Subcutaneous abdominal adipose tissue (tissue), 5 donors: Measurements from ENCODE around the gene RARRES1.

Experiments
- H3K27ac ChIP-seq: one replicate; pipeline ENCODE4 v1.7.0; 2013; ENCODE audit warnings: low read depth, mild to moderate bottlenecking, inconsistent platforms, low read length, moderate library complexity
- H3K27me3 ChIP-seq, 5 donors: one replicate each; pipeline ENCODE4 v1.7.0; 2013; ENCODE audit warnings: low read length in 5 of 5, inconsistent platforms in 1 of 5; ENCODE audit not compliant: control insufficient read depth in 5 of 5, insufficient read depth in 4 of 5
- H3K36me3 ChIP-seq, 5 donors: one replicate each; pipeline ENCODE4 v1.7.0; 2013; ENCODE audit warnings: low read length in 5 of 5; ENCODE audit not compliant: control insufficient read depth in 5 of 5, insufficient read depth in 5 of 5
- H3K4me1 ChIP-seq, 5 donors: one replicate each; pipeline ENCODE4 v1.7.0; 2013; ENCODE audit warnings: low read length in 5 of 5, mild to moderate bottlenecking in 3 of 5, moderate library complexity in 1 of 5; ENCODE audit not compliant: control insufficient read depth in 5 of 5, insufficient read depth in 5 of 5
- H3K4me3 ChIP-seq, 5 donors: one replicate each; pipeline ENCODE4 v1.7.0; 2013; ENCODE audit warnings: low read length in 5 of 5, low read depth in 1 of 5
- H3K9ac ChIP-seq, 5 donors: one replicate each; pipeline ENCODE4 v1.7.0; 2013; ENCODE audit warnings: low read length in 5 of 5, mild to moderate bottlenecking in 4 of 5, moderate library complexity in 3 of 5
- H3K9me3 ChIP-seq, 5 donors: one replicate each; pipeline ENCODE4 v1.7.0; 2013; ENCODE audit warnings: low read length in 5 of 5; ENCODE audit not compliant: control insufficient read depth in 5 of 5
- donor health status: healthy.
- donor health status: healthy.
- donor health status: healthy.
- donor health status: healthy.
- donor health status: healthy.

The RARRES1 gene

GRCh38 chr3:158737976-158738615 is 5.8 kb upstream of the RARRES1 start:
- peaks cover 0 to 14% (median 7%) of the 10 kb centered on the region in 5 donors for H3K36me3 ChIP-seq
- peaks cover 0 to 11% (median 9%) of the 10 kb centered on the region in 5 donors for H3K9me3 ChIP-seq
- no peaks in the 10 kb centered on the region for H3K27me3 ChIP-seq
- no peak overlapping the region for H3K27ac ChIP-seq
- H3K9ac ChIP-seq = no peak overlapping the region
- H3K4me1 ChIP-seq = peaks cover 0 to under 1% (median 0%) of the 10 kb centered on the region in 5 donors
- no peak overlapping the region for H3K4me3 ChIP-seq

DNA sequence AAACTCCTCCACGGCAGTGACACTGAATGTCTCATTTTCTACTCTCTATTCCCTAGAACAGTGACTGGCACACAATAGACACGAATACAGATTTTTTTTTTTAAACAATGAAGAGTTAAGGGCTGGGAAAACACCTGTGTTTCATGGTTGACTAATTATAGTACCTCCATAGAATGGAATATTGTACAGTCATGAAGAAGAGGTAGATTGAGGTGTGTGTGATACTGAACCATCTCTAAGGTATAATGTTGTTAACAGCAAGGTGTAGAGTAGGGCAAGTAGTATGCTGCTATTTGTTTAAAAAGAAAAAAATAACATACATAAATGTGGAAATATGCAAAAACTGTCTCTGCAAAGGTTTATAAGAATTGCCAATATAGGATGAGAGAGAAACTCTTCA is 5.2 kb upstream of the RARRES1 start:
- Histone ChIP-seq H3K27ac (no peak overlapping the region), H3K9me3 (peaks cover 0 to 11% (median 9%) of the 10 kb centered on the region in 5 donors), H3K9ac (no peak overlapping the region), H3K4me1 (peaks cover 0 to 7% (median 7%) of the 10 kb centered on the region in 5 donors), H3K36me3 (peaks cover 0 to 14% (median 4%) of the 10 kb centered on the region in 5 donors), H3K27me3 (no peaks in the 10 kb centered on the region), H3K4me3 (no peak overlapping the region)

- peaks cover 4 to 21% (median 15%) of the 10 kb centered on the region in 5 donors for H3K4me1 ChIP-seq
- no peaks in the 10 kb centered on the region for H3K27me3 ChIP-seq
- no peak overlapping the region for H3K4me3 ChIP-seq
- no peak overlapping the region for H3K27ac ChIP-seq
- peaks cover 0 to 11% (median 0%) of the 10 kb centered on the region in 5 donors for H3K36me3 ChIP-seq
- no peak overlapping the region for H3K9ac ChIP-seq
- H3K9me3 ChIP-seq = peaks cover 0 to 11% (median 9%) of the 10 kb centered on the region in 5 donors
These were observed 3.2 kb upstream of the RARRES1 start for GRCh38 chr3:158735296-158736033.

DNA sequence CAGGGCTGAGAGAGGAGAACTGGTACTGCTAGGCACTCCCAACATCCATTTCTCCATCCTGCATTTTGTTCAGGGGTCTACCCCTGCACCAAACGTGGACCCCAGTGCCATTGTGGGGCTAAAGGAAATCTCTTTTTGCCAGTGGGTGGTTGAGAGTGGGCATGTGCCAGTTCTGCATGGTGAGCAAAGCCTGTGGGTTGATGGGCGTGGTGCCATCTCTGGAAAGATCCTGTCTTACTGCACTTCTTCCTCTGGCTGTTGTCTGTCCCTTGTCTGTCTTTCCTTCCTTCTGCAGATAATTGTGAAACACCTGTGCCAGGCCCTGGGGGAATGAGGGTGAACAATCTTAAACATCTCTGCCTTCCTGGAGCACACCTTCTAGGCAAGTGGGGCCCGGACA is 1.4 kb upstream of the RARRES1 start:
- H3K4me3 ChIP-seq = no peak overlapping the region
- peaks cover 0 to 6% (median 0%) of the 10 kb centered on the region in 5 donors for H3K36me3 ChIP-seq
- peaks cover 0 to 11% (median 9%) of the 10 kb centered on the region in 5 donors for H3K9me3 ChIP-seq
- no peaks in the 10 kb centered on the region for H3K27me3 ChIP-seq
- peak overlapping the region; percentile 72 for H3K27ac ChIP-seq
- no peak overlapping the region for H3K9ac ChIP-seq
- H3K4me1 ChIP-seq = peaks cover 4 to 21% (median 15%) of the 10 kb centered on the region in 5 donors

GRCh38 chr3:158732856-158733200 is 571 bp upstream of the RARRES1 start:
- H3K4me1 ChIP-seq = peaks cover 5 to 25% (median 19%) of the 10 kb centered on the region in 5 donors
- H3K27ac ChIP-seq = peak overlapping the region; percentile 72
- no peaks in the 10 kb centered on the region for H3K27me3 ChIP-seq
- peaks cover 0 to 11% (median 9%) of the 10 kb centered on the region in 5 donors for H3K9me3 ChIP-seq
- peak overlapping the region in 3 of 5 donors; percentile 70 to 81 (median 76) for H3K9ac ChIP-seq
- H3K36me3 ChIP-seq = peaks cover 0 to 3% (median 0%) of the 10 kb centered on the region in 5 donors
- peak overlapping the region in 4 of 5 donors; percentile 65 to 77 (median 70) for H3K4me3 ChIP-seq

DNA sequence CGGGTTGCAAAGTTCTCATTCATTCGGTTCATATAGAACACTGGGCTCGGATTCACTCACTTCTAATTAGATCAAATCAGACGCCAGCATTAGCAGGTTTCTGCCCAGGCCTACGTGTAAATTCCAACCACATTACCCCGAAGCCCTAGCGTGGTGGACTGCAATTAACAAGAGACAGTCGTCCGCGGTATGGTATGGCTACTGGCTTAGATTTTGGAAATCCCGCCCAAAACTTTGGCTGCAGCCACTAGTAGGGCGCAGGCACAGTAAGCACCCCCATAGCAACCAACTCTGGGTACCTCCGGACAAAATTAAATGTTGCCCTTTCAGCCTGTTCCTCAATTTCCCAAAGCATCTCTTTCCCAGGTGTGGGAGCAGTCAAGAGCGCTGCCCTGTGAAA is 771 bp downstream of the RARRES1 start:
- Histone ChIP-seq H3K9ac (peak overlapping the region in 3 of 5 donors; percentile 45 to 76 (median 63)), H3K4me1 (peaks cover 8 to 31% (median 23%) of the 10 kb centered on the region in 5 donors), H3K36me3 (peaks cover 0 to 3% (median 0%) of the 10 kb centered on the region in 5 donors), H3K4me3 (peak overlapping the region; percentile 60 to 77 (median 70)), H3K27ac (peak overlapping the region; percentile 72), H3K9me3 (peaks cover 0 to 11% (median 9%) of the 10 kb centered on the region in 5 donors), H3K27me3 (no peaks in the 10 kb centered on the region)

DNA sequence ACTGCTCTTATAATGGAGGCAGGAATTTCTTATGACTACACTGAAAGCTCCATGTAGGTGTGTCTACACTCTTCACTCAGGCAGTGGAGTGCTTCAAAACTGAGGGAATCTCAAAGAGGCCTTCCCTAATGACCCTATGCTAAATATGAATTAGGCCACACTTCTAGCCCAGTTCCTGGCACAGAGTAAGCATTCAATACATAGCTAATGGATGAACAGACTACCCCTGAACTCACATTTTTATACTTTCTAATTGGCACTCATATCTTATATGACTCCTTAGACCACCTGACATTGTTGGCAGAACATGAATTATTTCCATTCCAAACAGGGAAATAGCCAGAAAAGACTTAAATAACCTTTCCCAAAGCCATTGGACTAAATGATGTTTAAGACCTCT is 3.4 kb downstream of the RARRES1 start:
- H3K27me3 ChIP-seq = no peaks in the 10 kb centered on the region
- H3K27ac ChIP-seq = no peak overlapping the region
- no peak overlapping the region for H3K4me3 ChIP-seq
- H3K36me3 ChIP-seq = no peaks in the 10 kb centered on the region
- H3K9ac ChIP-seq = no peak overlapping the region
- H3K9me3 ChIP-seq = no peaks in the 10 kb centered on the region
- peaks cover 11 to 49% (median 40%) of the 10 kb centered on the region in 5 donors for H3K4me1 ChIP-seq

DNA sequence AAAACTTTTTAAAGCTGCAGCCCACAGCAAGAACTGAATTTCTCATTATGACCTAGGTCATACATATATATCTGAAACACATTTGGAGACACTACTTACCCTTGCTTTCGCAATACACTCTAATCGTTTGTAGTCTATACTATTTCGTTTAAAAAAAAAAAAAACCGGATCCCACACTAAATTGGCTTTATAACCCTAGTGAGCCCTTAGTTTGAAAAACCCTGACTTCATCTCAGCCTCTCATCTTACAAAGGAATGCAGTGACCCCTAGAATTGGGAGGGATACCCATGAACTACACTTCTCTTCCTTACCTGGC is 4.2 kb downstream of the RARRES1 start:
- no peaks in the 10 kb centered on the region for H3K9me3 ChIP-seq
- no peaks in the 10 kb centered on the region for H3K27me3 ChIP-seq
- H3K4me1 ChIP-seq = peaks cover 11 to 57% (median 39%) of the 10 kb centered on the region in 5 donors
- no peak overlapping the region for H3K27ac ChIP-seq
- H3K36me3 ChIP-seq = no peaks in the 10 kb centered on the region
- no peak overlapping the region for H3K9ac ChIP-seq
- H3K4me3 ChIP-seq = peak overlapping the region in 3 of 5 donors; percentile 9 to 19 (median 12)

DNA sequence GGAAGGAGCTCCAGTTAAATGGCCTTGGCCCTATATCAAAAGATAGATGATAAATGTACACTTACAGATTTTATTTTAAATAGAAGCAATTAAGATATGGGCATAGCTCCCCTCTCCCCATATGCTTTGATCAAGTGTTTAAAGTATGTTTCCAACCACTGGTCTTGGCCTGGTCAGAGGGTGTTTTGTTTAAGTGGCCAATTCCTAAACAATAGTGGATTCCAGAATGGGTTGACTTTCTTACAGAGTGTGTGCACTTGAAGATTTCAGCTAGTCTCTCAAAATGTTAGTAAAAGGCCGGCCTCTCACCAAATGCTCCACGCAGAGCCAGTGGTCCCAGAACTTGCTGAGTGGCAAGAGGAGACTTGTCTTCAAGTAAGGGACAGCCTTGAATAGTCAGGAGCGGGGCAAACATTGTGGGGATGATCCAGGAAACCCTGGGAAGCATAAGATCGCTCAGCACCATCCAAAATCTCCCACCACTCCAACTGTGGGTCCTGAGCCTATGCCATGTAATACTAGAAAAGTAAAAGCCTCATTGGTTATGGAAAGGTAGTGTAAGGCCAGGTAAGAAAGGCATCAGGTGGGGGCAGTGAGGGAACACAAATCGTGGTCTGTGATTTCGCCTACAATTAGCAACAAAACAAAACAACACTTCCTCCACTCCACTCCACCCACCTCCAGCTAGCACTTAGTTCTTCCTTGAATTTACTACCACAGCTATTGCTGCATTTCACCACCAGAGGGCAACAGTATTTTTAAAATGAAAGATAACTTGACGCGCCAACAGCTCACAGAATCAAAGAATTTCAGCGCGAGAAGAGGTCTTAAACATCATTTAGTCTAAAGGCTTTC is 4.8 kb downstream of the RARRES1 start:
- H3K27me3 ChIP-seq = no peaks in the 10 kb centered on the region
- H3K27ac ChIP-seq = peak overlapping the region; percentile 49
- no peaks in the 10 kb centered on the region for H3K9me3 ChIP-seq
- H3K9ac ChIP-seq = no peak overlapping the region
- H3K36me3 ChIP-seq = no peaks in the 10 kb centered on the region
- H3K4me3 ChIP-seq = peak overlapping the region in 3 of 5 donors; percentile 9 to 19 (median 12)
- H3K4me1 ChIP-seq = peaks cover 11 to 55% (median 33%) of the 10 kb centered on the region in 5 donors
